DOHH2 (cell line): ENCODE measurements around the gene SCFD2.

ENCODE experiments used
- H3F3A ChIP-seq: fragments of 200-600 bp; sonication (generic), shearing (Covaris generic); 2 replicates; pipeline ENCODE4 v1.6.0; 2016; ENCODE audit warnings: antibody characterized with exemption, mild to moderate bottlenecking; ENCODE audit not compliant: control insufficient read depth, insufficient read depth
- H3K27ac ChIP-seq: fragments of 200-600 bp; sonication (generic); 2 replicates; pipeline ENCODE4 v1.5.1; 2014; ENCODE audit warnings: low read depth, mild to moderate bottlenecking, low read length, moderate library complexity
- H3K27me3 ChIP-seq: fragments of 200-600 bp; sonication (generic); 2 replicates; pipeline ENCODE4 v1.6.1; 2014; ENCODE audit warnings: mild to moderate bottlenecking, low read length, mixed read lengths; ENCODE audit not compliant: control insufficient read depth
- H3K36me3 ChIP-seq: fragments of 200-600 bp; sonication (generic); 2 replicates; pipeline ENCODE4 v1.6.1; 2014; ENCODE audit warnings: mild to moderate bottlenecking, low read length, moderate library complexity, mixed read lengths; ENCODE audit not compliant: control insufficient read depth
- H3K4me1 ChIP-seq: fragments of 200-600 bp; sonication (generic); 2 replicates; pipeline ENCODE4 v1.6.1; 2014; ENCODE audit warnings: mild to moderate bottlenecking, low read length, mixed read lengths; ENCODE audit not compliant: control insufficient read depth
- H3K4me2 ChIP-seq: fragments of 200-600 bp; sonication (generic); 2 replicates; pipeline ENCODE4 v1.6.0; 2014; ENCODE audit warnings: mild to moderate bottlenecking, low read length, moderate library complexity
- H3K4me3 ChIP-seq: fragments of 200-600 bp; sonication (generic); 2 replicates; pipeline ENCODE4 v1.5.1; 2014; ENCODE audit warnings: mild to moderate bottlenecking, low read length, mixed read lengths
- H3K79me2 ChIP-seq: fragments of 200-600 bp; sonication (generic); 2 replicates; pipeline ENCODE4 v1.6.1; 2014; ENCODE audit warnings: mild to moderate bottlenecking, low read length, mixed read lengths; ENCODE audit not compliant: control insufficient read depth
- H3K9me2 ChIP-seq: fragments of 200-600 bp; sonication (generic); replicated peaks from 2 replicates; pipeline ENCODE4 v1.6.1; 2014; ENCODE audit warnings: mild to moderate bottlenecking, low read length, mixed read lengths; ENCODE audit not compliant: control insufficient read depth
- H3K9me3 ChIP-seq: fragments of 200-600 bp; sonication (generic); 2 replicates; pipeline ENCODE4 v1.6.1; 2014; ENCODE audit warnings: antibody characterized with exemption, low read length, mixed read lengths; ENCODE audit not compliant: control insufficient read depth, insufficient read depth
- H4K20me1 ChIP-seq: fragments of 200-600 bp; sonication (generic); 2 replicates; pipeline ENCODE4 v1.6.0; 2014; ENCODE audit warnings: low read depth, mild to moderate bottlenecking, antibody characterized with exemption, low read length, moderate library complexity; ENCODE audit not compliant: control insufficient read depth, insufficient read depth
- EZH2phosphoT487 ChIP-seq: fragments of 200-600 bp; sonication (generic); IDR thresholded peaks from 2 replicates; pipeline ENCODE4 v1.6.1; 2017; ENCODE audit warnings: borderline replicate concordance, mild to moderate bottlenecking, antibody characterized with exemption, low read length, moderate library complexity, mixed read lengths
- TF ChIP-seq, protein P1 (sequence below): fragments of 200-600 bp; sonication (generic); IDR thresholded peaks from one replicate; pipeline ENCODE4 v1.5.1; 2014; ENCODE audit warnings: antibody characterized with exemption, mild to moderate bottlenecking, low read depth, low read length; ENCODE audit not compliant: poor library complexity, severe bottlenecking

Gene SCFD2

DNA sequence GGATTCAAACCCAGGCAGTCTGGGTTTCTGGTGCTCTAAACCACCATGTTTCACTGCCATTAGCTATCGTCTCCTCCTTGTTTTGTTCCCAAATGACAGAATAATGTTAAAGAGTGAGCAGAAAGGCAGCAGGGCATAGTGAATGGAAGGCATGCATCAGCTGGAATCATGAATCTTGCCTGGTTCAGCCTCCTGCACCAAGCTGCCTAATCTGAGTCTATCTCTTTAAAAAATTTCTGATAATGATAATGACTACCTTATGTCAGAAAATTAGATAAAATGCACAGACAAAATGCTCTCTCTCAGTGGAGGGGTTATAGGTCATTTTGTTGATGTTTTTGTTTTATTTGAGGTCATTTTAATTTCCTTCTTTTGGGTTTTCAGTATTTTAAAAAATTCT lies 316.3 kb downstream of the SCFD2 start:
- no peak for TF ChIP-seq EZH2phosphoT487
- TF ChIP-seq, protein P1, sequence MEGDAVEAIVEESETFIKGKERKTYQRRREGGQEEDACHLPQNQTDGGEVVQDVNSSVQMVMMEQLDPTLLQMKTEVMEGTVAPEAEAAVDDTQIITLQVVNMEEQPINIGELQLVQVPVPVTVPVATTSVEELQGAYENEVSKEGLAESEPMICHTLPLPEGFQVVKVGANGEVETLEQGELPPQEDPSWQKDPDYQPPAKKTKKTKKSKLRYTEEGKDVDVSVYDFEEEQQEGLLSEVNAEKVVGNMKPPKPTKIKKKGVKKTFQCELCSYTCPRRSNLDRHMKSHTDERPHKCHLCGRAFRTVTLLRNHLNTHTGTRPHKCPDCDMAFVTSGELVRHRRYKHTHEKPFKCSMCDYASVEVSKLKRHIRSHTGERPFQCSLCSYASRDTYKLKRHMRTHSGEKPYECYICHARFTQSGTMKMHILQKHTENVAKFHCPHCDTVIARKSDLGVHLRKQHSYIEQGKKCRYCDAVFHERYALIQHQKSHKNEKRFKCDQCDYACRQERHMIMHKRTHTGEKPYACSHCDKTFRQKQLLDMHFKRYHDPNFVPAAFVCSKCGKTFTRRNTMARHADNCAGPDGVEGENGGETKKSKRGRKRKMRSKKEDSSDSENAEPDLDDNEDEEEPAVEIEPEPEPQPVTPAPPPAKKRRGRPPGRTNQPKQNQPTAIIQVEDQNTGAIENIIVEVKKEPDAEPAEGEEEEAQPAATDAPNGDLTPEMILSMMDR = no peak
- H4K20me1 ChIP-seq = no peaks in the 10 kb centered on the region
- H3K4me3 ChIP-seq = no peak overlapping the region
- no peaks in the 10 kb centered on the region for H3K27me3 ChIP-seq
- H3K79me2 ChIP-seq = no peaks in the 10 kb centered on the region
- H3F3A ChIP-seq = no peaks in the 10 kb centered on the region
- no peaks in the 10 kb centered on the region for H3K9me3 ChIP-seq
- H3K4me2 ChIP-seq = no peak overlapping the region
- no peaks in the 10 kb centered on the region for H3K36me3 ChIP-seq
- H3K9me2 ChIP-seq = no peaks in the 10 kb centered on the region
- H3K4me1 ChIP-seq = no peaks in the 10 kb centered on the region
- no peak overlapping the region for H3K27ac ChIP-seq

DNA sequence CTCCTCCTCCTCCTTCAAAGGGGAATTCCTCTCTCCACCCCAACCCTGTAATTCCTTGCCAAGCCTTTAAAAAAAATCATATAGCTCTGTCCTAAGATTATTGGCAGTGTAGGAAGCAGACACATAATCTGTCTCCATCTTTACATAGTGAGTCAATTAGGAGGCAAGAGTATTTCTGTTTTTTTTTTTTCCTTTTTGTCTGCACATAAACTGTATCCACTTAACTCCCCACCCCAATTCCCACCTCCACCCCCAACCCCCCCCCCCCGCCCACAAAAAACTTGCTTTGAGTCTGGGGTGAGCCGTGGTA lies 321.3 kb downstream of the SCFD2 start:
- Histone ChIP-seq H3K27ac (no peak overlapping the region), H3K79me2 (no peaks in the 10 kb centered on the region), H3F3A (no peaks in the 10 kb centered on the region), H3K4me1 (no peaks in the 10 kb centered on the region), H3K9me2 (no peaks in the 10 kb centered on the region), H3K4me3 (no peak overlapping the region), H3K27me3 (no peaks in the 10 kb centered on the region), H4K20me1 (no peaks in the 10 kb centered on the region), H3K4me2 (no peak overlapping the region), H3K36me3 (no peaks in the 10 kb centered on the region), H3K9me3 (no peaks in the 10 kb centered on the region)
- TF ChIP-seq, protein P1 = no peak
- no peak for TF ChIP-seq EZH2phosphoT487

DNA sequence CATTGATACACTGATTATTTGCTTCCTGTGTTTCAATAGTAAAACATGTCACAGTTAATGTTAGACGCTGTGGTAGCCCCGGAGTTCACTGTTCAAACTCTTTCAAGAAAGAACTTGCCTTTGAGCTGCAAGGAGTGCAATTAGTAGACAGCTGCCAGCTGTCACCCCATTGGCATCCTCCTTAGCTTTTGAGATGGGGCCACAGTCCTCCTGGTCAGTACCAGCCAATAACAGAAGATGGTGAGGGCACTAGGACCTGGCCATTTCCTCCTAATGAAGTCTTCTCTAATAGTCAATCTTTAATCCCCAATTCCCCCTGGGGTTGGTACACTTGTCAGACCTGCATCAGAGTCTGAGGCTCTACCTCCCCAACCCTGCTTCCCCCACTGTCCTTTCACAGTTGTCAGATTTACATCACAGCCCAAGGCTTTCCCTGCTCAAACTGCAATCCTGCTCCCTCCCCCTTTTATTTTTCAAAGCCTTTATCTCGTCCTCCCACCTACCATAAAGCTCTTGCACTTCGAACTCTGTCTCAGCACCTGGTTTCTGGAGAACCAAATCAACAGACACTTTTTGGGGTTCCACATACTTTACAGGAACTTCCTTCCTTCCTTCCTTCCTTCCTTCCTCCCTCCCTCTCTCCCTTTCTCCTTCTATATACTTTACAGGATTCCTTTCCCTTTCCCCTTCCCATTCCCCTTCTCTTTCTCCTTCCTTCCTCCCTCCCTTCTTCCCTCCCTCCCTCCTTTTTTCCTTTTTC lies 321.8 kb downstream of the SCFD2 start:
- no peak overlapping the region for H3K4me2 ChIP-seq

More for the DNA sequence above, 321.8 kb downstream of the SCFD2 start:
- Histone ChIP-seq H3K4me3 (no peak overlapping the region), H3F3A (no peaks in the 10 kb centered on the region), H3K9me2 (no peaks in the 10 kb centered on the region), H3K27ac (no peak overlapping the region), H3K36me3 (no peaks in the 10 kb centered on the region), H3K9me3 (no peaks in the 10 kb centered on the region), H3K79me2 (no peaks in the 10 kb centered on the region), H4K20me1 (no peaks in the 10 kb centered on the region), H3K27me3 (no peaks in the 10 kb centered on the region), H3K4me1 (no peaks in the 10 kb centered on the region)
- TF ChIP-seq, protein P1 = no peak
- TF ChIP-seq EZH2phosphoT487 = no peak
